Cardiac septum (tissue), 1 donor: ENCODE measurements around the gene EVC2. TPM values are rescaled to one million over a fixed set of nuclear protein-coding genes. Genes with fewer than 3 reads are reported as not detected.
"Not testable (repeated sequence)": the region's sequence is repeated elsewhere in the genome, so short reads cannot be mapped to it uniquely, and the experiment has no call there.

Source experiments
- DNase-seq: peaks from one replicate; pipeline ENCODE4 v3.0.0-alpha.2; 2020; ENCODE audit warnings: low spot score
- intact Hi-C: fragments of 100-400 bp; cut with DNase I; formaldehyde crosslinking; loops from one replicate; pipeline ENCODE4 v1.14.0; 2022
- total RNA-seq: library from RNA; stranded (reverse); fragmentation: NEBNext Ultra II Directional; extraction: Animal tissue kit (Norgen Biotek cat#: 25700); gene quantifications from one replicate; pipeline ENCODE4 v1.2.1, GENCODE V29; 2021
- donor health status: DM: no; HTN: no; CAD: no.

The EVC2 gene
- total RNA-seq, 1 donor from 2014 or later: 1.3 TPM

DNA sequence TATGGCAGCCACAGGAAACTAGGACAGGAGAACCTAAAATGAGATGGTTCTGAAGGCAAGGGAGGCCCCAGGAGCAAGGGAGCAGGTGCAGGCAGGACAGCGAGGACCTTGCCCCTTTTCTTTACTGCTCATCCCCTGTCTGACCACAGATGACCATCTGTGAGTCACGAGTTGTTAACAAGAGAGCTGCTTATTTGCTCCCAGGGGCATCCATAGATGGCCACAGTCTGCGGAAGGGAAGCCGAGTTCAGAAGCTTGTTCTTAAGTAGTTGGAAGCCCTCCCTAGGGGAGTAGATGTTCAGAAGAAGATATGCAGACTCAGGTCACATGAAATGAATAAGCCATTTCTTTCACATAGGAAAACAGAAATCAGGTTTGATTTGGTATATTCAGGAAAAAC lies 69.4 kb downstream of the EVC2 start:
- peak; percentile 20 for DNase-seq
- intact Hi-C loops: no loop called here

- DNase-seq: no peak
- intact Hi-C loops: no loop called here
Measured at GRCh38 chr4:5638316-5638715, 70.0 kb downstream of the EVC2 start.

DNA sequence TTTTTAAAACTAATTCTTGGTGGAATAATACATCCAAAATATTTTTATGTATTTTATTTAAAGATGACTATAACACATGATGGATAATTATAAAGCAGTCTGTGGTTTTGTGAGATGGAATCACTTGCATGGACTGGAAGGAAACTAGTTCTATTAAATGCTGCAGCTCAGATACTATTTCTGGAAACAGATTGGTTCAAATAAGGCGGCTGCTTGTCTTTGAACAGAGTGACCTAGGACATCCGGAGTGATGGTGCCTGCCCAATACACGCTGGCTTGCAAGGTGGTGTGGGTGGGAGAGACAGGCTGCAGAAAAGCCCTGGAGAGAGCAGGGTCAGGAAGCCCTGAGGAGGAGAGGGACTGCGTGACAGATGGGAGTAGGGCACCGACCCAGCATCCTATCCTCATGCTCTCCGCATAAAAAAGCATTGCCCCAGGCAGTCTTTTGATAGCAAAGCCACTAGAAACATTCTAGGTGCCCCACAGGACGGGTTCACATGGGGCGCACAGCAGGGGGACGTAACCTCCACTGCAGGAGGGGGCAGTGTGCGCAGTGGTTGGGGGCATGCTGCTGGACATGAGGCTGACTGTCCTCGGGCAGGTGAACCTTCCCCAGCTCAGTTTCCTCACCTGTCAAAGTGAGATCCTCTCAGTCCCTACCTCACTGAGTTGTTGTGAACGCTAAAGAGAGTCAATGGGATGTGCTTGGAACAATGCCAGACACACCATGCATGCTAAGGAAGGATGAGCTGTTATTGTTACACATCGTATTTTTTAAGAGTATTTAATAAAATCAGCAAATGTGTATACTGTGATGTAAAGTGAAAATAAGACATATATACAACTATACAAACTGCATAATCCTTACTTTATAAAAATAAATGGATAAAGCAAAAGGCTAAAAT lies 71.3 kb downstream of the EVC2 start:
- intact Hi-C loops: no loop called here
- DNase-seq: peak; percentile 66

DNA sequence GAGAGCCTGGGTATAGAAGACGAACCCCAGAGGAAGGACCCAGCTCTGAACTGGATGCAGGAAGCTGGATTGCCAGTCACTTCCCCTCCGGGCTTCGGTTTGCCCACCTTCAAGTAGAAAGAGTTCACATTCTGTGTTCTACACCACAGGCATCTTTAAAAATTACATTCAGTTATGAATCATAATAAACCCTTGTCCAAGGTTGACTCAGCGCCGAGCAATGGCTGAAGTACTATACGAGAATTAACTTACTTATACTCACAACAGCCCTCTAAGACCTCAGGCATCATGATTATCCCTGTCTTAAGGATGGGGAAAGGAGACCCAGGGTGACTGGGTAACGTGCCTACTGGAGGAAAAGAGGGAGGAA lies 72.5 kb downstream of the EVC2 start:
- intact Hi-C loops: no loop called here

DNA sequence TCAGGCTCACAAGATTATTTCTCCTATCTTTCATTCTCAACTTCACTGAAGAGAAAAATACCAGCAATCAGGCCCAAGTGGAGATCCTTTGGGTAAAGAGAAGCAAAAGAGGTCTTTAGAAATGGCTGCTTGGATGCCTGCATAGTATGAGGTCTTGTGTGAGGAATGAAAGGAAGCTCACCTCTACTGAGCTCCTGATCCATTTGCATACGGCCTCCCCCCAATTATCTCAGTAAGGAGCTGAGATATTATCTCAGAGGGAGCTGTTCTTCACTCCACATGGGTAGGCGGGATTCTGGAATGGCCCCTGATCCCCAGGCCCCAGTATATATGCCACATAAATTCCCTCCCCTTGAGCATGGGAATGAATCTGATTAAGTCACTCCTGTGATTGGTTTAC lies 75.8 kb downstream of the EVC2 start:
- intact Hi-C loops: no loop called here
- DNase-seq: peak; percentile 14

More for the DNA sequence above, 72.5 kb downstream of the EVC2 start:
- DNase-seq: no peak

- DNase-seq: no peak
- intact Hi-C loops: no loop called here
Measured at GRCh38 chr4:5632066-5632440, 76.3 kb downstream of the EVC2 start.

DNA sequence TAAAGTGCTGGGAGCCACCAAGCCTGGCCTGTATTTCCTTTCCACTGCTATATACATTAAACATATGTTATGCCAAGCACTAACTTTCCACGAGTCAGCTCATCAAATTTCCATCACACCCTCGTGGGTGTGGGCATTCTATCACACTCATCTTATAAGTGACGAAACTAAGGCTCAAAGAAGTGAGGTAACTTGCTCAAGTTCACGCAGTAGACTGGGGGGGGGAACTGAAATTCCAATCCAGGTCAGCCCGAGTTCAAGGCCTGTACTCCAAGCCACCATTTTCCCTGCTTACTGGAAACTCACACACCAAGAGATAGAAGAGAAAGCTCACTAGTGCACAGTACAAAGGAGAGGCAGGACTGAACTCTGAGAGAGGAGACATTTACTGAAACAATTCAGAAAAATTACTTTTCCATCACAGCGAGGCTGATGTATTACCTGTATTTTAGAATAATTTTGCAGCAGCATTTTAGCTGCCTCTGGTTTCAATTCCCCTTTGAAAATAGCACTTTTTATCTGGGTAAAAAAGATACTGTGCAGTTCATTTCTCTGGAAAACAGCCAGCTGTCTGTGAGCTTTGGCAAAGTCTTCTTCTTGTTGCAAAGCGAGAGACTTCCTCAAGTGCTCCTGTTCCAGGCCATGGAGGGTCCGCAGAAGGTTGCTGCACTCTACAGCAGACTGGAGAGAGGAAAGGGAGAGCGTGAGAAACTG lies 76.8 kb downstream of the EVC2 start:
- intact Hi-C loops: no loop called here
- peak; percentile 44 for DNase-seq

GRCh38 chr4:5630762-5631161 lies 77.6 kb downstream of the EVC2 start:
- DNase-seq: peak; percentile 36
- intact Hi-C loops: no loop called here

GRCh38 chr4:5629542-5629941 lies 78.8 kb downstream of the EVC2 start:
- peak; percentile 20 for DNase-seq
- intact Hi-C loops: no loop called here

GRCh38 chr4:5626913-5627312 lies 81.4 kb downstream of the EVC2 start:
- intact Hi-C loops: no loop called here
- DNase-seq: no peak

DNA sequence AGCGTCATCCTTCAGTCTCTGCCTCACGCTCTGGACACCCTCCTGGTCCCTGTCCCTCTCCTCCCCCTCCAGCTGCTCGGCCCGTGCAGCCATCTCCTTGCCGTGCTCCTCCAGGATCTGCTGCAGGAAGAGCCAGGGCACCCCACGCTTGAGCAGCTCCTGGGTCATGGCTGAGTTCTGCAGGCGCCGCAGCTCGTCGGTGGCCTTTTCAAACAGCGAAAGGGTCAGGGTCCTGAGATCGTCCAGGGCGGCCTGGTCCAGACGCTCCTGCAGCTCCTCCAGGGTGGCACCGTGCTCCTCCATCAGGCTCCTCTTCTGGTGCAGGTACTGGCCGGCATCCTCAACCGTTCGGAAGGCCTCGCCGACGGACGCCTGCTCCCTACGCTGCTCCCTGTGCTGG lies 85.8 kb downstream of the EVC2 start:
- intact Hi-C loops: no loop called here
- no peak for DNase-seq

- intact Hi-C loops: no loop called here
- no peak for DNase-seq
Measured at GRCh38 chr4:5619913-5620625, 88.3 kb downstream of the EVC2 start.

- DNase-seq: no peak
- intact Hi-C loops: no loop called here
Measured at GRCh38 chr4:5618051-5618960, 90.1 kb downstream of the EVC2 start.

GRCh38 chr4:5616331-5616950 lies 91.9 kb downstream of the EVC2 start:
- no peak for DNase-seq
- intact Hi-C loops: no loop called here

- no peak for DNase-seq
- intact Hi-C loops: no loop called here
Measured at GRCh38 chr4:5615496-5616075, 92.8 kb downstream of the EVC2 start.

DNA sequence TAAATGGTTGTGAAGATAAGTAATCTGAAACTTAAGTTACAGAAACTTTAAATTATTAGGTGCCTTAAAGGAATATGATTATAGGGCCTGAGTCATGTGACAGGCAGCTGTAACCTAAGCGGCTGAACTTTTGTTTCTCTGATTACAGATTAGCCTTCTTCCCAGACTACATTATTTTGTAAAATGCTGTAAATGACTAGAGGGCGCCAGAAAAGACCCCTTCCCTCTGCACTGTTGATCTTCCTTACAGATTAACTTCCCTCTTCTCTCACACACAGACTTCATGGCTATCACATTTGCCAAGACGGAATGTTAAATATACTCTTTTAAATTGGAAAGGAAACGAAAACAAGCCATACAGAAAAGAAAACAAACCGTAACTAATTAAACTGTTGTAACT lies 96.6 kb downstream of the EVC2 start:
- intact Hi-C loops: no loop called here

DNA sequence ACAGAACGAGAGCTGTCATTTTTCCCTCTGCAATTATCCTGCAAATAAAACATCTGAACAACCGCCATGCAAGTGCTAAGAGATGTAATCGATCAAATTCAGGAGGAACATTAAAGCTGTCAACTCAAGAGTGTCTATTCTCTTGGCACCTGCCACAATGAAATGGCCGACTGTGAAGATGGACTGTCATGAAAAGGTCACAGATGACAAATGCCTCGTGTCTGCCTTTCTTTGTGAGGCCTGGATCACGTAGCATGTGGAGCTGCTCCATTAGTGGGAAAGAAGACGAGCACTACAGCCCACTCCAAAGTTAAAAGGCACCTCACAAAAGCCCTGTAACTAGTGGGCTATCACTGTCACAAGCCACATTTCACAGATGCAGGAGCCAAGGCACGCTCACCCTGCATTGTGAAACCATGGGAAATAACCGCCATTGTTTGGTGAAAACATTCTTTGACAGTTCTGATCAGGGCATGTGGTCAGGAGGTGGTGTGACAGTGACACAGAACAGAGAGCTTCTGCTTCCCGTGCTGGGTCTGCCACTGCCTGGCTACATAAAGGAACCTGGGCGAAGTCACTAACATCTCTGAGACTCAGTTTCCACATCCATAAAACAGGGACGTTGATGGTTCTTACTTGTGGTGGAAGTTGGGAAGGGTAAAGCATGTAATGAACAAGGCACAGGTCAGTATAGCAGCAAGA lies 98.9 kb downstream of the EVC2 start:
- DNase-seq: no peak
- intact Hi-C loops: no loop called here

More for the DNA sequence above, 96.6 kb downstream of the EVC2 start:
- DNase-seq: no peak

DNA sequence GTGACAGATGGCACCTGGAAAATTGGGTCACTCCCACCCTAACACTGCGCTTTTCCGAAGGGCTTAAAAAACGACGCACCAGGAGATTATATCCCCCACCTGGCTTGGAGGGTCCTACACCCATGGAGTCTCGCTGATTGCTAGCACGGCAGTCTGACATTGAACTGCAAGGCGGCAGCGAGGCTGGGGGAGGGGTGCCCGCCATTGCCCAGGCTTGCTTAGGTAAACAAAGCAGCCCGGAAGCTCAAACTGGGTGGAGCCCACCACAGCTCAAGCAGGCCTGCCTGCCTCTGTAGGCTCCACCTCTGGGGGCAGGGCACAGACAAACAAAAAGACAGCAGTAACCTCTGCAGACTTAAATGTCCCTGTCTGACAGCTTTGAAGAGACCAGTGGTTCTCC lies 114.5 kb downstream of the EVC2 start:
- DNase-seq, intact Hi-C loops: not testable (repeated sequence)
